ENCODE results near the gene NPAS4.

DNA sequence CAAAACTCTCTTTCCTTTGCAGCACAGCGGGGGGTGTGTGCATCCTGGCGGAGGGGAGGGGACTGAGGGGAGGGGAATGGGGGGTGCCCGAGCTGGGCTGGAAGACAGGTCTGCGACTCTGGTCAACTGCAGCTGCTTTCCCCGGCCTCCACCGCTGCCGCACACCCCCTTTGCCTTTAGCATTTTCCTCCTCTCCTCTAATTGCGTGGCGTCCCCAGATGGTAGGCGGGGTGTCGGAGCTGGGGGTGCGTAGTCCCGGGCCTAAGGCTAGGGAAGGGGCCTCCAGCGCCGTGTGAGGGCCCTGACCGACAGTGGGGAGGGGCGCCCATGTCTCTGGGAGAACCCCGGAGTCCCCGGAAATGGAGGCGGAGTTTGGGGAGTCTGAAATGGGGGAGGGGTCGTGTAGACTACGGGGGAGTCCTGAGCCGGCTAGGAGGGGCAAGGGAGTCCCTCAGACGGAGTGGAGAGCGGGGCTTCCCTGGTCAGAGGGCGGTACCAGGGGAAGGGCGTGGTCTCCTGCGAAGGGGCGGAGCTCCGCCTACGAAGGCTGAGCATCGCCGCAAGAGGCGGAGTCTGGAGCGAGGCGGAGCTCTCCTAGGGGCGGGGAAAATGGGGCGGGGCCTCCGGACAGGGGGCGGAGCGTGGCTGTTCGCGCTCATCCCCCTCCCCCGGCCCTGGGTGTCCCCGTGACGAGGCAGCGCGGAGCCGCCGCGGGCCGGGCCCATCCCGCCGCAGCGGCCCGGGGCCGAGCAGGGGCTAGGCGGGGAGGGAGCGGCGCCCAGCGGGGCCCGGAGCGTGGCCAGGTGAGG, 45.6 kb downstream of the NPAS4 start, which contains the start of gene PELI3:
- TF ChIP-seq ZNF274 (IDR thresholded peaks at IDR 0.05; ENCODE audit: low read depth, low read length): no peak
- no peak for TF ChIP-seq YY1 (IDR thresholded peaks at IDR 0.05; ENCODE audit: insufficient read depth, insufficient read length)
- TF ChIP-seq SUZ12 (IDR thresholded peaks at IDR 0.05; ENCODE audit: extremely low read depth, insufficient read depth, insufficient read length): no peak
